ENCODE data around the gene MSI2.

The MSI2 gene

GRCh38 chr17:57324060-57324459 lies 67.7 kb downstream of the MSI2 start:
- FAIRE-seq = no peak

- no peak for FAIRE-seq
Observed at GRCh38 chr17:57324631-57325030, 68.3 kb downstream of the MSI2 start.

- no peak for FAIRE-seq
Observed at GRCh38 chr17:57326336-57326735, 70.0 kb downstream of the MSI2 start.

GRCh38 chr17:57326764-57327163 lies 70.4 kb downstream of the MSI2 start:
- no peak for FAIRE-seq

GRCh38 chr17:57327176-57327970 lies 71.0 kb downstream of the MSI2 start:
- FAIRE-seq = no peak

GRCh38 chr17:57328109-57328882 lies 72.0 kb downstream of the MSI2 start:
- no peak for FAIRE-seq

- no peak for FAIRE-seq
Observed at GRCh38 chr17:57329380-57330214, 73.3 kb downstream of the MSI2 start.

GRCh38 chr17:57330587-57330986 lies 74.3 kb downstream of the MSI2 start:
- FAIRE-seq = no peak

GRCh38 chr17:57331423-57331822 lies 75.1 kb downstream of the MSI2 start:
- no peak for FAIRE-seq

- no peak for FAIRE-seq
Observed at GRCh38 chr17:57332501-57332900, 76.2 kb downstream of the MSI2 start.

- FAIRE-seq = no peak
Observed at GRCh38 chr17:57335195-57335792, 79.0 kb downstream of the MSI2 start.

GRCh38 chr17:57337390-57337789 lies 81.1 kb downstream of the MSI2 start:
- no peak for FAIRE-seq

- FAIRE-seq = no peak
Observed at GRCh38 chr17:57338257-57338914, 82.1 kb downstream of the MSI2 start.

GRCh38 chr17:57340160-57340981 lies 84.0 kb downstream of the MSI2 start:
- FAIRE-seq = no peak

GRCh38 chr17:57341611-57342540 lies 85.6 kb downstream of the MSI2 start:
- FAIRE-seq = no peak

- no peak for FAIRE-seq
Observed at GRCh38 chr17:57342963-57343589, 86.8 kb downstream of the MSI2 start.

- no peak for FAIRE-seq
Observed at GRCh38 chr17:57343717-57344116, 87.4 kb downstream of the MSI2 start.

GRCh38 chr17:57344261-57344660 lies 87.9 kb downstream of the MSI2 start:
- no peak for FAIRE-seq

- FAIRE-seq = no peak
Observed at GRCh38 chr17:57349541-57350247, 93.4 kb downstream of the MSI2 start.

All from TTC549 (cell line).